ENCODE results near the gene SPATA3. TPM values are rescaled to one million over a fixed set of nuclear protein-coding genes. Genes with fewer than 3 reads are reported as not detected.

The SPATA3 gene
- total and polyA plus RNA-seq, 2 experiments from 2014 or later, result not detected

DNA sequence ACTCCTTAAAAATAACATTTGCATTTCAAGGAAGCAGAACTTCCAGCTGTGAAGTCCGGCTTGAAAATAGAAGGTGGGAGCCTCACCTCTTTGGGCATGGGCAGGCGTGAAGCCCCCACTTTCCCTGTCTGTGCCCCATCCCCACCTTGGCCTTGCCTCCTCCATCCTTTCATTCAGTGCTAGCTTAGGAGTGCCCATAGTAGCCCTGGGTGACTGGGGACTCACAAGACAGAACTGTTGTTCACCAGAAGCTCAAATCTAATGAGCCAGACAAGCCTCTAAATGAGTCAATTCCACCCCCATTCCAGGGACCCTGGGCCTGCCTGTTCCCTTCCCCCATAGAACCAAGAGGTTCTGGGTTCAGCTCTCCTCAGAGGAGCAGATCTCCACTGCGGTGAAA is 20.0 kb downstream of the SPATA3 start:
- Mint-ChIP-seq H3K9me3 (peaks cover 9% of the 10 kb centered on the region; the same call in 2 of the 3 replicates), H3K27me3 (ENCODE audit: insufficient read depth, low read depth, poor library complexity) (peaks cover 5% of the 10 kb centered on the region), H3K4me1 (peaks cover 20% of the 10 kb centered on the region), H3K36me3 (ENCODE audit: low read depth) (no peaks in the 10 kb centered on the region; the same call in 2 of the 3 replicates), H3K4me3 (no peak overlapping the region), H3K27ac (no peak overlapping the region)
- DNase-seq (ENCODE audit: low spot score) (no peak), ATAC-seq (no peak)
- no peaks in the 10 kb centered on the region for H3K36me3 ChIP-seq (ENCODE audit: insufficient read depth)
- H2AFZ ChIP-seq, result 0 out of 2 replicates have a peak overlapping the region, but pooled peaks have one; percentile 88
- no peak overlapping the region for H3K27ac ChIP-seq (ENCODE audit: low read depth)
- no peak overlapping the region for H3K4me3 ChIP-seq
- no peaks in the 10 kb centered on the region for H3K27me3 ChIP-seq (ENCODE audit: insufficient read depth)
- 0 out of 2 replicates have a peak overlapping the region, but pooled peaks have one; percentile 14 for H3K4me2 ChIP-seq
- H3K79me2 ChIP-seq (replicated peaks; ENCODE audit: insufficient read depth), result no peaks in the 10 kb centered on the region
- H3K4me1 ChIP-seq (ENCODE audit: insufficient read depth), result no peaks in the 10 kb centered on the region; the same call in 1 of the 2 replicates
- no peaks in the 10 kb centered on the region for H3K9me2 ChIP-seq (ENCODE audit: insufficient read depth)
- H4K20me1 ChIP-seq (replicated peaks; ENCODE audit: insufficient read depth), result no peaks in the 10 kb centered on the region
- no peak for TF ChIP-seq EZH2 (IDR thresholded peaks at IDR 0.05; ENCODE audit: low read depth, unreplicated experiment)
- TF ChIP-seq POLR2AphosphoS5 (IDR thresholded peaks at IDR 0.05; ENCODE audit: low read depth), result no peak
- no peak for TF ChIP-seq NANOG (IDR thresholded peaks at IDR 0.05; ENCODE audit: borderline replicate concordance)
- TF ChIP-seq, protein P1, sequence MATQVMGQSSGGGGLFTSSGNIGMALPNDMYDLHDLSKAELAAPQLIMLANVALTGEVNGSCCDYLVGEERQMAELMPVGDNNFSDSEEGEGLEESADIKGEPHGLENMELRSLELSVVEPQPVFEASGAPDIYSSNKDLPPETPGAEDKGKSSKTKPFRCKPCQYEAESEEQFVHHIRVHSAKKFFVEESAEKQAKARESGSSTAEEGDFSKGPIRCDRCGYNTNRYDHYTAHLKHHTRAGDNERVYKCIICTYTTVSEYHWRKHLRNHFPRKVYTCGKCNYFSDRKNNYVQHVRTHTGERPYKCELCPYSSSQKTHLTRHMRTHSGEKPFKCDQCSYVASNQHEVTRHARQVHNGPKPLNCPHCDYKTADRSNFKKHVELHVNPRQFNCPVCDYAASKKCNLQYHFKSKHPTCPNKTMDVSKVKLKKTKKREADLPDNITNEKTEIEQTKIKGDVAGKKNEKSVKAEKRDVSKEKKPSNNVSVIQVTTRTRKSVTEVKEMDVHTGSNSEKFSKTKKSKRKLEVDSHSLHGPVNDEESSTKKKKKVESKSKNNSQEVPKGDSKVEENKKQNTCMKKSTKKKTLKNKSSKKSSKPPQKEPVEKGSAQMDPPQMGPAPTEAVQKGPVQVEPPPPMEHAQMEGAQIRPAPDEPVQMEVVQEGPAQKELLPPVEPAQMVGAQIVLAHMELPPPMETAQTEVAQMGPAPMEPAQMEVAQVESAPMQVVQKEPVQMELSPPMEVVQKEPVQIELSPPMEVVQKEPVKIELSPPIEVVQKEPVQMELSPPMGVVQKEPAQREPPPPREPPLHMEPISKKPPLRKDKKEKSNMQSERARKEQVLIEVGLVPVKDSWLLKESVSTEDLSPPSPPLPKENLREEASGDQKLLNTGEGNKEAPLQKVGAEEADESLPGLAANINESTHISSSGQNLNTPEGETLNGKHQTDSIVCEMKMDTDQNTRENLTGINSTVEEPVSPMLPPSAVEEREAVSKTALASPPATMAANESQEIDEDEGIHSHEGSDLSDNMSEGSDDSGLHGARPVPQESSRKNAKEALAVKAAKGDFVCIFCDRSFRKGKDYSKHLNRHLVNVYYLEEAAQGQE (IDR thresholded peaks at IDR 0.05; ENCODE audit: unreplicated experiment), result no peak
- TF ChIP-seq CREB1 (CRISPR knock-in tag; IDR thresholded peaks at IDR 0.05; ENCODE audit: low read depth), result no peak
- TF ChIP-seq JUNB (IDR thresholded peaks at IDR 0.05; ENCODE audit: unreplicated experiment), result no peak
- no peak for TF ChIP-seq ZNF114 (CRISPR knock-in tag; IDR thresholded peaks at IDR 0.05)
- TF ChIP-seq, protein P2, sequence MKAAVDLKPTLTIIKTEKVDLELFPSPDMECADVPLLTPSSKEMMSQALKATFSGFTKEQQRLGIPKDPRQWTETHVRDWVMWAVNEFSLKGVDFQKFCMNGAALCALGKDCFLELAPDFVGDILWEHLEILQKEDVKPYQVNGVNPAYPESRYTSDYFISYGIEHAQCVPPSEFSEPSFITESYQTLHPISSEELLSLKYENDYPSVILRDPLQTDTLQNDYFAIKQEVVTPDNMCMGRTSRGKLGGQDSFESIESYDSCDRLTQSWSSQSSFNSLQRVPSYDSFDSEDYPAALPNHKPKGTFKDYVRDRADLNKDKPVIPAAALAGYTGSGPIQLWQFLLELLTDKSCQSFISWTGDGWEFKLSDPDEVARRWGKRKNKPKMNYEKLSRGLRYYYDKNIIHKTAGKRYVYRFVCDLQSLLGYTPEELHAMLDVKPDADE (IDR thresholded peaks at IDR 0.05), result no peak
- no peak for TF ChIP-seq ZNF331 (CRISPR knock-in tag; IDR thresholded peaks at IDR 0.05; ENCODE audit: low read depth)
- TF ChIP-seq, protein P3, sequence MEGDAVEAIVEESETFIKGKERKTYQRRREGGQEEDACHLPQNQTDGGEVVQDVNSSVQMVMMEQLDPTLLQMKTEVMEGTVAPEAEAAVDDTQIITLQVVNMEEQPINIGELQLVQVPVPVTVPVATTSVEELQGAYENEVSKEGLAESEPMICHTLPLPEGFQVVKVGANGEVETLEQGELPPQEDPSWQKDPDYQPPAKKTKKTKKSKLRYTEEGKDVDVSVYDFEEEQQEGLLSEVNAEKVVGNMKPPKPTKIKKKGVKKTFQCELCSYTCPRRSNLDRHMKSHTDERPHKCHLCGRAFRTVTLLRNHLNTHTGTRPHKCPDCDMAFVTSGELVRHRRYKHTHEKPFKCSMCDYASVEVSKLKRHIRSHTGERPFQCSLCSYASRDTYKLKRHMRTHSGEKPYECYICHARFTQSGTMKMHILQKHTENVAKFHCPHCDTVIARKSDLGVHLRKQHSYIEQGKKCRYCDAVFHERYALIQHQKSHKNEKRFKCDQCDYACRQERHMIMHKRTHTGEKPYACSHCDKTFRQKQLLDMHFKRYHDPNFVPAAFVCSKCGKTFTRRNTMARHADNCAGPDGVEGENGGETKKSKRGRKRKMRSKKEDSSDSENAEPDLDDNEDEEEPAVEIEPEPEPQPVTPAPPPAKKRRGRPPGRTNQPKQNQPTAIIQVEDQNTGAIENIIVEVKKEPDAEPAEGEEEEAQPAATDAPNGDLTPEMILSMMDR (conservative IDR thresholded peaks at IDR 0.05; ENCODE audit: low read depth in 2 of 2), result no peak
- TF ChIP-seq, protein P4, sequence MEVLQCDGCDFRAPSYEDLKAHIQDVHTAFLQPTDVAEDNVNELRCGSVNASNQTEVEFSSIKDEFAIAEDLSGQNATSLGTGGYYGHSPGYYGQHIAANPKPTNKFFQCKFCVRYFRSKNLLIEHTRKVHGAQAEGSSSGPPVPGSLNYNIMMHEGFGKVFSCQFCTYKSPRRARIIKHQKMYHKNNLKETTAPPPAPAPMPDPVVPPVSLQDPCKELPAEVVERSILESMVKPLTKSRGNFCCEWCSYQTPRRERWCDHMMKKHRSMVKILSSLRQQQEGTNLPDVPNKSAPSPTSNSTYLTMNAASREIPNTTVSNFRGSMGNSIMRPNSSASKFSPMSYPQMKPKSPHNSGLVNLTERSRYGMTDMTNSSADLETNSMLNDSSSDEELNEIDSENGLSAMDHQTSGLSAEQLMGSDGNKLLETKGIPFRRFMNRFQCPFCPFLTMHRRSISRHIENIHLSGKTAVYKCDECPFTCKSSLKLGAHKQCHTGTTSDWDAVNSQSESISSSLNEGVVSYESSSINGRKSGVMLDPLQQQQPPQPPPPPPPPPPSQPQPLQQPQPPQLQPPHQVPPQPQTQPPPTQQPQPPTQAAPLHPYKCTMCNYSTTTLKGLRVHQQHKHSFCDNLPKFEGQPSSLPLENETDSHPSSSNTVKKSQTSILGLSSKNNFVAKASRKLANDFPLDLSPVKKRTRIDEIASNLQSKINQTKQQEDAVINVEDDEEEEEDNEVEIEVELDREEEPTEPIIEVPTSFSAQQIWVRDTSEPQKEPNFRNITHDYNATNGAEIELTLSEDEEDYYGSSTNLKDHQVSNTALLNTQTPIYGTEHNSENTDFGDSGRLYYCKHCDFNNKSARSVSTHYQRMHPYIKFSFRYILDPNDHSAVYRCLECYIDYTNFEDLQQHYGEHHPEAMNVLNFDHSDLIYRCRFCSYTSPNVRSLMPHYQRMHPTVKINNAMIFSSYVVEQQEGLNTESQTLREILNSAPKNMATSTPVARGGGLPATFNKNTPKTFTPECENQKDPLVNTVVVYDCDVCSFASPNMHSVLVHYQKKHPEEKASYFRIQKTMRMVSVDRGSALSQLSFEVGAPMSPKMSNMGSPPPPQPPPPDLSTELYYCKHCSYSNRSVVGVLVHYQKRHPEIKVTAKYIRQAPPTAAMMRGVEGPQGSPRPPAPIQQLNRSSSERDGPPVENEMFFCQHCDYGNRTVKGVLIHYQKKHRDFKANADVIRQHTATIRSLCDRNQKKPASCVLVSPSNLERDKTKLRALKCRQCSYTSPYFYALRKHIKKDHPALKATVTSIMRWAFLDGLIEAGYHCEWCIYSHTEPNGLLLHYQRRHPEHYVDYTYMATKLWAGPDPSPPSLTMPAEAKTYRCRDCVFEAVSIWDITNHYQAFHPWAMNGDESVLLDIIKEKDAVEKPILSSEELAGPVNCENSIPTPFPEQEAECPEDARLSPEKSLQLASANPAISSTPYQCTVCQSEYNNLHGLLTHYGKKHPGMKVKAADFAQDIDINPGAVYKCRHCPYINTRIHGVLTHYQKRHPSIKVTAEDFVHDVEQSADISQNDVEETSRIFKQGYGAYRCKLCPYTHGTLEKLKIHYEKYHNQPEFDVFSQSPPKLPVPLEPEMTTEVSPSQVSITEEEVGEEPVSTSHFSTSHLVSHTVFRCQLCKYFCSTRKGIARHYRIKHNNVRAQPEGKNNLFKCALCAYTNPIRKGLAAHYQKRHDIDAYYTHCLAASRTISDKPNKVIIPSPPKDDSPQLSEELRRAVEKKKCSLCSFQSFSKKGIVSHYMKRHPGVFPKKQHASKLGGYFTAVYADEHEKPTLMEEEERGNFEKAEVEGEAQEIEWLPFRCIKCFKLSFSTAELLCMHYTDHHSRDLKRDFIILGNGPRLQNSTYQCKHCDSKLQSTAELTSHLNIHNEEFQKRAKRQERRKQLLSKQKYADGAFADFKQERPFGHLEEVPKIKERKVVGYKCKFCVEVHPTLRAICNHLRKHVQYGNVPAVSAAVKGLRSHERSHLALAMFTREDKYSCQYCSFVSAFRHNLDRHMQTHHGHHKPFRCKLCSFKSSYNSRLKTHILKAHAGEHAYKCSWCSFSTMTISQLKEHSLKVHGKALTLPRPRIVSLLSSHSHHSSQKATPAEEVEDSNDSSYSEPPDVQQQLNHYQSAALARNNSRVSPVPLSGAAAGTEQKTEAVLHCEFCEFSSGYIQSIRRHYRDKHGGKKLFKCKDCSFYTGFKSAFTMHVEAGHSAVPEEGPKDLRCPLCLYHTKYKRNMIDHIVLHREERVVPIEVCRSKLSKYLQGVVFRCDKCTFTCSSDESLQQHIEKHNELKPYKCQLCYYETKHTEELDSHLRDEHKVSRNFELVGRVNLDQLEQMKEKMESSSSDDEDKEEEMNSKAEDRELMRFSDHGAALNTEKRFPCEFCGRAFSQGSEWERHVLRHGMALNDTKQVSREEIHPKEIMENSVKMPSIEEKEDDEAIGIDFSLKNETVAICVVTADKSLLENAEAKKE (CRISPR knock-in tag; IDR thresholded peaks at IDR 0.05), result no peak
- no peaks in the 10 kb centered on the region for H3F3A ChIP-seq (replicated peaks; ENCODE audit: low read depth)
